Measurements from ENCODE around the gene OPCML. TPM values are rescaled to one million over a fixed set of nuclear protein-coding genes. Genes with fewer than 3 reads are reported as not detected.

The OPCML gene
- total and polyA plus RNA-seq, 2 of the 13 experiments (the other 11 are each of a cell fraction or from before 2014, with no cell fraction given), result not detected

DNA sequence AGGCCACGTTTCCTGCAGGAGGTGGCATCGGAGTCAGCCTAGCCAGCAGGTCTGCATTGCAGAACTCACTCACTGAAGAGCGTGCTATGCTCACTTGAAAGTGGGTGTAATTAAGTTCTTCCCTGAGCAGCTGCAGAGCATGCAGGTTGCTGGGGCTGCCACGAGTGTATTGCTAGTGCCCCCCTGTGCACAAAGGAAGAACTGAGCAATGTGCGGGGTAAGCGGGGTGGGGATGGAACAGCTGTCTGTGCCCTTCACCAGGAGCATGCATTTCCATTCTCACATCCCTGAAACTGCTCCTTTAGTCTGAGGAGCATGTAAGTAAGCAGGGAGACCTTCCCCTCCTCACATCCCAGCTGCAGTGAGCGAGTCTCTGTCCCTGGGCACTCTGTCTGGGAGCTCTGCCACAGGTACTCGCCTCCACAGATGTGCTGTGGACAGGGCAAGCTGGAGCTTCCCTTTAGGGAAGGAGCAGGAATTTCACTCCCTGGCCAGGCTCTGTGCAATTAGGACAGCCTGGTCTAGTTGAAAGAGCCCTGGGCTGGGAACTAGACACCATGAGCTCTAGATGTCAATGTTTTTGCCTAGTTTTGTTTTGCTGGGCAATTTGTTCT is 1130.1 kb downstream of the OPCML start:
- Histone ChIP-seq H3K4me2 (ENCODE audit: low read depth, low read length) (no peak overlapping the region), H3K27me3 (ENCODE audit: control insufficient read depth in 1 of 2, insufficient read depth in 2 of 2, low read length in 2 of 2) (no peaks in the 10 kb centered on the region), H3K4me3 (replicated peaks in 1 of 3; ENCODE audit: insufficient read depth in 1 of 3, low read depth in 2 of 3, low read length in 3 of 3) (no peak overlapping the region), H3K9ac (ENCODE audit: insufficient read depth, low read depth, low read length) (no peak overlapping the region), H3K27ac (ENCODE audit: extremely low read length, insufficient read depth, low read length) (no peak overlapping the region), H2AFZ (ENCODE audit: low read length) (no peak overlapping the region), H3K9me3 (ENCODE audit: low read length) (peaks cover 20% of the 10 kb centered on the region), H3K36me3 (replicated peaks in 1 of 2; ENCODE audit: control insufficient read depth in 1 of 2, insufficient read depth in 2 of 2, low read length in 2 of 2) (no peaks in the 10 kb centered on the region), H3K4me1 (ENCODE audit: insufficient read depth, low read length) (no peaks in the 10 kb centered on the region), H4K20me1 (ENCODE audit: insufficient read depth, low read length) (no peaks in the 10 kb centered on the region), H3K79me2 (ENCODE audit: insufficient read depth, low read length) (no peaks in the 10 kb centered on the region)
- ChIA-PET POLR2A (no interaction called here), CTCF (ENCODE audit: low intra/inter-chr PET ratio, low total read pairs) (no interaction called here)
- peak; percentile 33 for TF ChIP-seq STAG1 (CRISPR knock-in tag; IDR thresholded peaks at IDR 0.05)
- no peak for TF ChIP-seq ZNF75D (CRISPR knock-in tag; IDR thresholded peaks at IDR 0.05; ENCODE audit: borderline replicate concordance)
- TF ChIP-seq, protein P1, sequence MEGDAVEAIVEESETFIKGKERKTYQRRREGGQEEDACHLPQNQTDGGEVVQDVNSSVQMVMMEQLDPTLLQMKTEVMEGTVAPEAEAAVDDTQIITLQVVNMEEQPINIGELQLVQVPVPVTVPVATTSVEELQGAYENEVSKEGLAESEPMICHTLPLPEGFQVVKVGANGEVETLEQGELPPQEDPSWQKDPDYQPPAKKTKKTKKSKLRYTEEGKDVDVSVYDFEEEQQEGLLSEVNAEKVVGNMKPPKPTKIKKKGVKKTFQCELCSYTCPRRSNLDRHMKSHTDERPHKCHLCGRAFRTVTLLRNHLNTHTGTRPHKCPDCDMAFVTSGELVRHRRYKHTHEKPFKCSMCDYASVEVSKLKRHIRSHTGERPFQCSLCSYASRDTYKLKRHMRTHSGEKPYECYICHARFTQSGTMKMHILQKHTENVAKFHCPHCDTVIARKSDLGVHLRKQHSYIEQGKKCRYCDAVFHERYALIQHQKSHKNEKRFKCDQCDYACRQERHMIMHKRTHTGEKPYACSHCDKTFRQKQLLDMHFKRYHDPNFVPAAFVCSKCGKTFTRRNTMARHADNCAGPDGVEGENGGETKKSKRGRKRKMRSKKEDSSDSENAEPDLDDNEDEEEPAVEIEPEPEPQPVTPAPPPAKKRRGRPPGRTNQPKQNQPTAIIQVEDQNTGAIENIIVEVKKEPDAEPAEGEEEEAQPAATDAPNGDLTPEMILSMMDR (CRISPR knock-in tag; IDR thresholded peaks at IDR 0.05), result 0 out of 2 replicates have a peak, but pooled peaks have one; percentile 15
- no peak for TF ChIP-seq ZNF496 (CRISPR knock-in tag; IDR thresholded peaks at IDR 0.05; ENCODE audit: insufficient replicate concordance)
- TF ChIP-seq, protein P2, sequence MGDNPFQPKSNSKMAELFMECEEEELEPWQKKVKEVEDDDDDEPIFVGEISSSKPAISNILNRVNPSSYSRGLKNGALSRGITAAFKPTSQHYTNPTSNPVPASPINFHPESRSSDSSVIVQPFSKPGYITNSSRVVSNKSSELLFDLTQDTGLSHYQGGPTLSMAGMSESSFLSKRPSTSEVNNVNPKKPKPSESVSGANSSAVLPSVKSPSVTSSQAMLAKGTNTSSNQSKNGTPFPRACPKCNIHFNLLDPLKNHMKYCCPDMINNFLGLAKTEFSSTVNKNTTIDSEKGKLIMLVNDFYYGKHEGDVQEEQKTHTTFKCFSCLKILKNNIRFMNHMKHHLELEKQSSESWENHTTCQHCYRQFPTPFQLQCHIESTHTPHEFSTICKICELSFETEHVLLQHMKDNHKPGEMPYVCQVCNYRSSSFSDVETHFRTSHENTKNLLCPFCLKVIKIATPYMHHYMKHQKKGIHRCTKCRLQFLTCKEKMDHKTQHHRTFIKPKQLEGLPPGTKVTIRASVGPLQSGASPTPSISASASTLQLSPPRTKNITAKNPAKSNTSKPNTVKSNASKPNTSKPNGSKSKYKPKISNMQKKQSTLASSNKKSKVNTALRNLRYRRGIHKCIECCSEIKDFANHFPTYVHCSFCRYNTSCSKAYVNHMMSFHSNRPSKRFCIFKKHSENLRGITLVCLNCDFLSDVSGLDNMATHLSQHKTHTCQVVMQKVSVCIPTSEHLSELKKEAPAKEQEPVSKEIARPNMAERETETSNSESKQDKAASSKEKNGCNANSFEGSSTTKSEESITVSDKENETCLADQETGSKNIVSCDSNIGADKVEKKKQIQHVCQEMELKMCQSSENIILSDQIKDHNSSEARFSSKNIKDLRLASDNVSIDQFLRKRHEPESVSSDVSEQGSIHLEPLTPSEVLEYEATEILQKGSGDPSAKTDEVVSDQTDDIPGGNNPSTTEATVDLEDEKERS (CRISPR knock-in tag; IDR thresholded peaks at IDR 0.05), result no peak
- TF ChIP-seq HNRNPK (IDR thresholded peaks at IDR 0.05; ENCODE audit: low read depth, low read length, poor library complexity, severe bottlenecking), result no peak
- no peak for FAIRE-seq
- intact Hi-C loops (cut with micrococcal nuclease; ENCODE audit: unreplicated experiment) (no loop called here), in situ Hi-C loops (cut with HindIII; ENCODE audit: extremely low pct_ligation_motif_present, low pct_unique_long_range_greater_than_20kb) (no loop called here)
- 10% methylated on average over 4 of the region's 8 CpGs for WGBS (ENCODE audit: low lambda C conversion rate)
- ATAC-seq, result peak; percentile 80
- BruUV-seq (replicated peaks), result no TSS peak
- DNase-seq (ENCODE audit: low spot score), result no peak

Measured in HepG2 (cell line).